HEK293T (cell line): ENCODE measurements around the gene LETM1.

Source experiments
- ARNT ChIP-seq: fragments of 450-650 bp; IDR thresholded peaks from 2 replicates; pipeline ENCODE4 v1.6.1; 2017; ENCODE audit warnings: mild to moderate bottlenecking
- ELF4 ChIP-seq: fragments of 450-650 bp; IDR thresholded peaks from 2 replicates; pipeline ENCODE4 v1.6.1; 2017; ENCODE audit warnings: antibody characterized with exemption
- FOXK2 ChIP-seq: fragments of 450-650 bp; IDR thresholded peaks from 2 replicates; pipeline ENCODE4 v1.6.1; 2016; ENCODE audit warnings: mild to moderate bottlenecking
- FOXM1 ChIP-seq: fragments of 450-650 bp; IDR thresholded peaks from 2 replicates; pipeline ENCODE4 v1.6.1; 2017; ENCODE audit warnings: mild to moderate bottlenecking, borderline replicate concordance
- HDGF ChIP-seq: fragments of 450-650 bp; IDR thresholded peaks from 2 replicates; pipeline ENCODE4 v1.6.1; 2017; ENCODE audit warnings: antibody characterized with exemption, borderline replicate concordance
- SP1 ChIP-seq: fragments of 450-650 bp; IDR thresholded peaks from 2 replicates; pipeline ENCODE4 v1.6.1; 2017
- ZNF384 ChIP-seq: fragments of 450-650 bp; IDR thresholded peaks from 2 replicates; pipeline ENCODE4 v1.6.1; 2016
- TF ChIP-seq, protein P1 (sequence below): fragments of 450-650 bp; IDR thresholded peaks from 2 replicates; pipeline ENCODE4 v1.6.1; 2016

DNA sequence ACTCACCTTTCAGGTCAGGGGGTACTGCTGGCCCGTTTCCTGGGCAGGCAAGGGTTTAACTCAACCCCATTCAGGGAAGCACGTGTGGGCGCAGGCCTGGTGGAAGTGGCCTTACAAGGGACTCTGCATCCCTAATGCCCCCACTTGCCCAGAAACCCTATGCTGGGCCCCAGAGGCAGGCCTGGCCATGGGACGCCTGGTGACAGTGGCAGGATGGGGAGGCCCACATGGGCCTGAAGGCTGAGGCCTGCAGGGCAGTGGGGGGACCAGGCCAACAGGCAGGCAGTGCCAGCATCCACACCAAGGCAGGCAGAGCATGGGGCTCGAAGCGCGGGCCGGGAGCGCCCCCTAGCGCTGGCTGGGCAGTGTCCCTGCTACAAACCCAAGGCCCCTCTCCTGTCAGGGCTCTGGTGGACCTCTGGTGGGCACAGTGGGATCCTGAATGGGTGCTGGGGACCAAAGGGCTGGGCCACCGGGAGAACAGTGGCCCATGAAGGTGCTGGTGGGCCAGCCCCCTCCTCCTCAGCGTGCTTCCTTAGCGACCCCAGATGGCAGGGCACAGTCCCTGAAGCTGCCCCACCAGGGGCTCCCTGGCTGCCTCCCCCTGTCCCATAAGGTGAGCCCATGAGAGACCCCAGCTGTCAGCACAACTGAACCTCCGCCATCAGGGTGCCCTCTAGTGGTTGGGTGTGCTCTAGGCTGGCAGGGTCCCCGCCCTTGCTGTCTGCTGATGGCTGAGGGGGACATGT, 46.0 kb downstream of the LETM1 start:
- no peak for TF ChIP-seq ELF4
- TF ChIP-seq, protein P1, sequence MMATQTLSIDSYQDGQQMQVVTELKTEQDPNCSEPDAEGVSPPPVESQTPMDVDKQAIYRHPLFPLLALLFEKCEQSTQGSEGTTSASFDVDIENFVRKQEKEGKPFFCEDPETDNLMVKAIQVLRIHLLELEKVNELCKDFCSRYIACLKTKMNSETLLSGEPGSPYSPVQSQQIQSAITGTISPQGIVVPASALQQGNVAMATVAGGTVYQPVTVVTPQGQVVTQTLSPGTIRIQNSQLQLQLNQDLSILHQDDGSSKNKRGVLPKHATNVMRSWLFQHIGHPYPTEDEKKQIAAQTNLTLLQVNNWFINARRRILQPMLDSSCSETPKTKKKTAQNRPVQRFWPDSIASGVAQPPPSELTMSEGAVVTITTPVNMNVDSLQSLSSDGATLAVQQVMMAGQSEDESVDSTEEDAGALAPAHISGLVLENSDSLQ: no peak; the same call in 1 of the 2 replicates
- TF ChIP-seq HDGF: no peak
- no peak for TF ChIP-seq ZNF384
- TF ChIP-seq ARNT: no peak
- TF ChIP-seq FOXK2: no peak
- no peak for TF ChIP-seq FOXM1
- TF ChIP-seq SP1: no peak
